ENCODE data around the gene CTDSP2. TPM values are rescaled to one million over a fixed set of nuclear protein-coding genes. Genes with fewer than 3 reads are reported as not detected.
A peak's percentile ranks its signal among the peaks of the same experiment; 100 is the strongest.

The CTDSP2 gene
- total and polyA plus RNA-seq, 2 of the 8 experiments (the other 6 are each of a cell fraction or from before 2014, with no cell fraction given), result 71.3 to 91.7 TPM

GRCh38 chr12:57852620-57853500 lies 6.3 kb upstream of the CTDSP2 start:
- H4K20me1 ChIP-seq (replicated peaks in 1 of 2; ENCODE audit: control insufficient read depth in 1 of 2, insufficient read depth in 2 of 2, low read length in 2 of 2), result no peaks in the 10 kb centered on the region
- POLR2A ChIA-PET (ENCODE audit: partially characterized antibody), result interaction anchor here (0.8 to 29.9 kb wide), 8 partner anchors 3 to 81 kb away, joined by 3 to 722 read pairs (median 4); partner anchors contain the start of genes AVIL, CTDSP2, EEF1AKMT3 and METTL1
- H4K8ac ChIP-seq (ENCODE audit: extremely low read depth, insufficient read depth, low read length), result peak overlapping the region; percentile 89
- peak overlapping the region; percentile 52 for H2BK120ac ChIP-seq (replicated peaks; ENCODE audit: low read depth, low read length)
- H2AK5ac ChIP-seq (ENCODE audit: low read depth, low read length), result 0 out of 2 replicates have a peak overlapping the region, but pooled peaks have one; percentile 5
- peak overlapping the region; percentile 96 for H3K18ac ChIP-seq (ENCODE audit: extremely low read depth, low read length)
- 7% methylated on average over 33 of the region's 38 CpGs; no CpG with 5 or more reads in 1 of the 2 experiments for WGBS, 2 experiments (ENCODE audit: extremely low coverage in 1 of 2, insufficient coverage in 1 of 2, insufficient read length in 1 of 2, insufficient replicate concordance in 2 of 2, low coverage in 1 of 2, low lambda C conversion rate in 2 of 2, missing lambda C conversion rate in 1 of 2)
- peak overlapping the region; percentile 89; the same call in 1 of the 2 replicates for H2BK20ac ChIP-seq (ENCODE audit: low read length)
- CTCF ChIA-PET (ENCODE audit: partially characterized antibody), result interaction anchor here (0.6 to 6.0 kb wide), 17 partner anchors 8 to 239 kb away, joined by 3 to 58 read pairs (median 8); no protein-coding TSS in a partner anchor
- no peak for FAIRE-seq
- H3K4me3 ChIP-seq (ENCODE audit: extremely low read depth in 1 of 4, insufficient read depth in 2 of 4, low read depth in 3 of 4, low read length in 4 of 4), result peak overlapping the region; percentile 23 to 57 (median 44); a peak in 7 of 8 replicates
- H3K79me2 ChIP-seq (ENCODE audit: control insufficient read depth in 1 of 2, insufficient read depth in 2 of 2, low read length in 2 of 2), result no peaks in the 10 kb centered on the region
- H3K4ac ChIP-seq (replicated peaks; ENCODE audit: insufficient read length, low read depth, low read length), result no peak overlapping the region
- H3K4me2 ChIP-seq (ENCODE audit: insufficient read depth in 1 of 2, low read depth in 2 of 2, low read length in 2 of 2), result peak overlapping the region; percentile 74 to 81
- peak overlapping the region; percentile 65 for H3K56ac ChIP-seq (replicated peaks; ENCODE audit: insufficient read length, low read depth, low read length)
- peaks cover 15 to 28% (median 22%) of the 10 kb centered on the region in 4 experiments for H3K4me1 ChIP-seq (replicated peaks in 1 of 4; ENCODE audit: control insufficient read depth in 3 of 4, insufficient read depth in 4 of 4, low read length in 3 of 4)
- H4K91ac ChIP-seq (replicated peaks; ENCODE audit: insufficient read length, low read length), result peak overlapping the region; percentile 78
- peaks cover 0 to 3% (median 1%) of the 10 kb centered on the region in 4 experiments; a peak in 2 of 7 replicates for H3K27me3 ChIP-seq (replicated peaks in 1 of 4; ENCODE audit: control insufficient read depth in 3 of 4, extremely low read depth in 1 of 4, insufficient read depth in 3 of 4, low read length in 3 of 4)
- H2BK15ac ChIP-seq (ENCODE audit: low read length), result peak overlapping the region; percentile 89; the same call in 1 of the 2 replicates
- H3K14ac ChIP-seq (ENCODE audit: insufficient read length), result no peak overlapping the region
- peak overlapping the region; percentile 97 for H2BK12ac ChIP-seq (ENCODE audit: low read depth, low read length)
- DNase-seq (ENCODE audit: low read depth in 1 of 2, low spot score in 2 of 2), result peak; percentile 80 to 85
- peak overlapping the region; percentile 64 for H2BK5ac ChIP-seq (ENCODE audit: low read depth, low read length)
- H2AFZ ChIP-seq (ENCODE audit: low read length), result peak overlapping the region; percentile 47; the same call in 1 of the 2 replicates
- H3K27ac ChIP-seq (ENCODE audit: low read depth, low read length), result peak overlapping the region; percentile 33; the same call in 1 of the 2 replicates
- no peaks in the 10 kb centered on the region for H3K79me1 ChIP-seq (ENCODE audit: low read depth, low read length)
- no peak overlapping the region for H3K23ac ChIP-seq (ENCODE audit: insufficient read length)
- H3K9me3 ChIP-seq (ENCODE audit: insufficient read depth in 2 of 2, low read depth in 1 of 2, low read length in 1 of 2), result no peaks in the 10 kb centered on the region
- H4K5ac ChIP-seq (ENCODE audit: insufficient read length, low read depth, low read length), result peak overlapping the region; percentile 49
- H3K9ac ChIP-seq (replicated peaks in 1 of 4; ENCODE audit: extremely low read depth in 1 of 4, low read depth in 3 of 4, low read length in 3 of 4), result peak overlapping the region in 1 of 4 experiments; percentile 9; a peak in 2 of 7 replicates
- H3K23me2 ChIP-seq (ENCODE audit: low read depth, low read length), result peaks cover 8% of the 10 kb centered on the region; the same call in 1 of the 2 replicates
- H3K36me3 ChIP-seq (ENCODE audit: control insufficient read depth in 2 of 4, insufficient read depth in 4 of 4, low read length in 3 of 4), result no peaks in the 10 kb centered on the region
- TF ChIP-seq HDAC2 (IDR thresholded peaks at IDR 0.05; ENCODE audit: borderline replicate concordance in 1 of 2, low read depth in 2 of 2, low read length in 2 of 2), result no peak; a peak in 1 of 4 replicates
- no peak for TF ChIP-seq EZH2 (IDR thresholded peaks at IDR 0.05; ENCODE audit: low read depth, low read length, severe bottlenecking)
- TF ChIP-seq BACH1 (IDR thresholded peaks at IDR 0.05; ENCODE audit: low read length), result no peak
- TF ChIP-seq POU5F1 (IDR thresholded peaks at IDR 0.05; ENCODE audit: low read depth, low read length), result no peak
- TF ChIP-seq CTCF (IDR thresholded peaks at IDR 0.05; ENCODE audit: control extremely low read depth in 1 of 3, insufficient read depth in 1 of 3, low read depth in 1 of 3, low read length in 3 of 3), result peak; percentile 17 to 24 (median 23)
- peak; percentile 23 for TF ChIP-seq CTBP2 (IDR thresholded peaks at IDR 0.05; ENCODE audit: borderline replicate concordance, insufficient read depth, insufficient read length, low read length)

All from H1 (cell line).